HCT116 (cell line): Measurements from ENCODE around the gene GALM.

Experiments used
- EZH2phosphoT487 ChIP-seq: fragments of 200-600 bp; IDR thresholded peaks from 2 replicates; pipeline ENCODE4 v1.6.1; 2018; ENCODE audit warnings: antibody characterized with exemption, borderline replicate concordance
- FOSL1 ChIP-seq: IDR thresholded peaks from 2 replicates; pipeline ENCODE4 v1.6.1; 2012; ENCODE audit warnings: low read depth
- POLR2A ChIP-seq: IDR thresholded peaks from 2 replicates; pipeline ENCODE4 v1.7.0; 2011; ENCODE audit warnings: borderline replicate concordance; ENCODE audit not compliant: insufficient read depth, insufficient read length; ENCODE audit errors: extremely low read depth
- TCF7L2 ChIP-seq: IDR thresholded peaks from 2 replicates; pipeline ENCODE4 v1.7.0; 2011; ENCODE audit warnings: borderline replicate concordance, inconsistent platforms; ENCODE audit not compliant: insufficient read depth, insufficient read length; ENCODE audit errors: extremely low read depth
- YY1 ChIP-seq: IDR thresholded peaks from 2 replicates; pipeline ENCODE4 v1.6.1; 2011; ENCODE audit warnings: low read length, low read depth, moderate library complexity, mild to moderate bottlenecking; ENCODE audit not compliant: insufficient replicate concordance; ENCODE audit errors: extremely low read depth
- TF ChIP-seq, protein P1 (sequence below), 3 experiments: fragments of 200-600 bp in 1 of 3; sonication (generic) in 1 of 3; IDR thresholded peaks in 2 of 3; conservative IDR thresholded peaks in 1 of 3; 2 replicates each; pipeline ENCODE4 v1.5.1; 2012 to 2017; ENCODE audit warnings: low read depth in 2 of 3, low read length in 2 of 3, antibody characterized with exemption in 1 of 3, borderline replicate concordance in 1 of 3, control low read depth in 1 of 3, mild to moderate bottlenecking in 1 of 3, mixed read lengths in 1 of 3, mixed run types in 1 of 3, moderate library complexity in 1 of 3; ENCODE audit not compliant: insufficient read depth in 1 of 3
- TF ChIP-seq, protein P2 (sequence below): IDR thresholded peaks from 2 replicates; pipeline ENCODE4 v1.6.1; 2012
- TF ChIP-seq, protein P3 (sequence below): IDR thresholded peaks from 2 replicates; pipeline ENCODE4 v1.6.1; 2012

DNA sequence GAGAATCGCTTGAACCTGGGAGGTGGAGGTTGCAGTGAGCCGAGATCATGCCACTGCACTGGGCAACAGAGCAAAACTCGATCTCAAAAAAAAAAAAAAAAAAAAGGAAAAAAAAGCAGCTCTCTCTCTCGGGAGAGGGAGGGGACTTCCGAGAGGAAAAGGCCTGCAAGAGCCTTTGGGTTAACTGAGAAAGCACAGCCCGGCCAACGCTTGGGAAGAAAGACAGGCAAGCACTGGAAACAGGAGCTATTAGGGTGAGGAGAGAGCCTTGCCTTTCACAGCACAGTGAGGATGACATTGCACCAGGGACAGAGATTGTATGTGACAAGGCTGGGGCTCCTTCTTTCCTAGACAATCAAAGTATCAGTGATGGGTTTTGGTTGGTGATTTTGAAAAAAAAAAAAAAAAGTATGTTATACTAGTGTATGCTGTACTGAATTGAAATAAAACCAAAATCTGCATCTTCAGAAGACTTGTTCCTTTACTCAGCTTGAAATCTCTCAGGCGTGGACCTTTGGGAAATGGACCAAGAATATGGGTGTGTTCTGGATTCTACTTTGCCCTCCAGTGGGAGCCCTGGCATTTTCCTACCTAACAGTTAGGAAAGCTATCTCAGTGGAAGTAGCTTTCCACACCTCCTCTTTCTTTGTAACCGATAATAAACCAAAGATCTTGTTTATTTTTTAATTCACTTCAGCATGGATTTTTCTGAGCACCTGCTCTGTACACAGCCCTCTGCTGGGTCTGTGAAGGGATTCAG lies 68.6 kb downstream of the GALM start:
- no peak for TF ChIP-seq POLR2A
- TF ChIP-seq, protein P1, sequence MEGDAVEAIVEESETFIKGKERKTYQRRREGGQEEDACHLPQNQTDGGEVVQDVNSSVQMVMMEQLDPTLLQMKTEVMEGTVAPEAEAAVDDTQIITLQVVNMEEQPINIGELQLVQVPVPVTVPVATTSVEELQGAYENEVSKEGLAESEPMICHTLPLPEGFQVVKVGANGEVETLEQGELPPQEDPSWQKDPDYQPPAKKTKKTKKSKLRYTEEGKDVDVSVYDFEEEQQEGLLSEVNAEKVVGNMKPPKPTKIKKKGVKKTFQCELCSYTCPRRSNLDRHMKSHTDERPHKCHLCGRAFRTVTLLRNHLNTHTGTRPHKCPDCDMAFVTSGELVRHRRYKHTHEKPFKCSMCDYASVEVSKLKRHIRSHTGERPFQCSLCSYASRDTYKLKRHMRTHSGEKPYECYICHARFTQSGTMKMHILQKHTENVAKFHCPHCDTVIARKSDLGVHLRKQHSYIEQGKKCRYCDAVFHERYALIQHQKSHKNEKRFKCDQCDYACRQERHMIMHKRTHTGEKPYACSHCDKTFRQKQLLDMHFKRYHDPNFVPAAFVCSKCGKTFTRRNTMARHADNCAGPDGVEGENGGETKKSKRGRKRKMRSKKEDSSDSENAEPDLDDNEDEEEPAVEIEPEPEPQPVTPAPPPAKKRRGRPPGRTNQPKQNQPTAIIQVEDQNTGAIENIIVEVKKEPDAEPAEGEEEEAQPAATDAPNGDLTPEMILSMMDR (IDR thresholded peaks at IDR 0.05 in 2 of 3, conservative IDR thresholded peaks at IDR 0.05 in 1 of 3; ENCODE audit: borderline replicate concordance in 1 of 3, insufficient read depth in 1 of 3, low read depth in 2 of 3, low read length in 2 of 3), result no peak
- TF ChIP-seq, protein P2, sequence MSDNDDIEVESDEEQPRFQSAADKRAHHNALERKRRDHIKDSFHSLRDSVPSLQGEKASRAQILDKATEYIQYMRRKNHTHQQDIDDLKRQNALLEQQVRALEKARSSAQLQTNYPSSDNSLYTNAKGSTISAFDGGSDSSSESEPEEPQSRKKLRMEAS, result no peak
- TF ChIP-seq TCF7L2, result no peak
- TF ChIP-seq, protein P3, sequence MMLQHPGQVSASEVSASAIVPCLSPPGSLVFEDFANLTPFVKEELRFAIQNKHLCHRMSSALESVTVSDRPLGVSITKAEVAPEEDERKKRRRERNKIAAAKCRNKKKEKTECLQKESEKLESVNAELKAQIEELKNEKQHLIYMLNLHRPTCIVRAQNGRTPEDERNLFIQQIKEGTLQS, result no peak
- TF ChIP-seq FOSL1, result no peak
- TF ChIP-seq YY1, result no peak
- no peak for TF ChIP-seq EZH2phosphoT487
